Mesenchymal stem cell (in vitro differentiated cells and primary cell): ENCODE data around the gene GOLGA8G. TPM values are rescaled to one million over a fixed set of nuclear protein-coding genes. Genes with fewer than 3 reads are reported as not detected.
"Not testable (repeated sequence)": the region's sequence is repeated elsewhere in the genome, so short reads cannot be mapped to it uniquely, and the experiment has no call there.

Source experiments
- DNase-seq: peaks from one replicate; pipeline ENCODE4 v3.0.0-alpha.2; 2013
- H2AFZ ChIP-seq: one replicate; pipeline ENCODE4 v1.6.1; 2013; ENCODE audit warnings: low read depth, mild to moderate bottlenecking, control low read depth, inconsistent platforms, low read length, moderate library complexity
- H2AK5ac ChIP-seq: 2 replicates; pipeline ENCODE4 v1.6.1; 2013; ENCODE audit warnings: low read length, moderate library complexity, mild to moderate bottlenecking, inconsistent platforms; ENCODE audit not compliant: severe bottlenecking
- H2BK120ac ChIP-seq: one replicate; pipeline ENCODE4 v1.6.1; 2013; ENCODE audit warnings: low read depth, mild to moderate bottlenecking, inconsistent platforms, low read length, moderate library complexity
- H2BK12ac ChIP-seq, 2 experiments: one replicate each; pipeline ENCODE4 v1.6.1; 2013; ENCODE audit warnings: inconsistent platforms in 2 of 2, low read length in 2 of 2, mild to moderate bottlenecking in 2 of 2, moderate library complexity in 2 of 2, control low read depth in 1 of 2
- H2BK15ac ChIP-seq: one replicate; pipeline ENCODE4 v1.6.1; 2013; ENCODE audit warnings: mild to moderate bottlenecking, low read depth, inconsistent platforms; ENCODE audit not compliant: poor library complexity, severe bottlenecking
- H2BK5ac ChIP-seq: 2 replicates; pipeline ENCODE4 v1.6.1; 2013; ENCODE audit warnings: low read depth, mild to moderate bottlenecking, low read length, control low read depth, inconsistent platforms; ENCODE audit not compliant: poor library complexity, severe bottlenecking
- H3K14ac ChIP-seq, 2 experiments: one replicate each; pipeline ENCODE4 v1.6.1; 2013; ENCODE audit warnings: inconsistent platforms in 2 of 2, low read length in 2 of 2, control low read depth in 1 of 2, mild to moderate bottlenecking in 1 of 2, moderate library complexity in 1 of 2
- H3K18ac ChIP-seq, 2 experiments: one replicate each; pipeline ENCODE4 v1.6.1; 2013; ENCODE audit warnings: inconsistent platforms in 2 of 2, low read length in 2 of 2, control low read depth in 1 of 2, low read depth in 1 of 2, mild to moderate bottlenecking in 1 of 2
- H3K23ac ChIP-seq, 2 experiments: one replicate each; pipeline ENCODE4 v1.6.1; 2013; ENCODE audit warnings: inconsistent platforms in 2 of 2, low read length in 2 of 2, mild to moderate bottlenecking in 2 of 2, moderate library complexity in 2 of 2, control low read depth in 1 of 2
- H3K27ac ChIP-seq: 2 replicates; pipeline ENCODE4 v1.5.1; 2013; ENCODE audit warnings: mild to moderate bottlenecking, moderate library complexity, low read length, control low read depth, inconsistent platforms; ENCODE audit not compliant: poor library complexity, severe bottlenecking
- H3K27me3 ChIP-seq, 2 experiments: 2 replicates each; pipeline versions ENCODE4 v1.6.1 to v1.7.0; 2013; ENCODE audit warnings: low read length in 2 of 2, mild to moderate bottlenecking in 2 of 2, moderate library complexity in 2 of 2, control low read depth in 1 of 2, inconsistent platforms in 1 of 2; ENCODE audit not compliant: control insufficient read depth in 1 of 2, insufficient read depth in 1 of 2
- H3K36me3 ChIP-seq, 2 experiments: 2 replicates each; pipeline versions ENCODE4 v1.6.1 to v1.7.0; 2013; ENCODE audit warnings: low read length in 2 of 2, control low read depth in 1 of 2, inconsistent platforms in 1 of 2, low read depth in 1 of 2, mild to moderate bottlenecking in 1 of 2; ENCODE audit not compliant: insufficient read depth in 2 of 2, control insufficient read depth in 1 of 2
- H3K4ac ChIP-seq, 2 experiments: one replicate each; pipeline ENCODE4 v1.6.1; 2013; ENCODE audit warnings: inconsistent platforms in 2 of 2, low read length in 2 of 2, mild to moderate bottlenecking in 2 of 2, moderate library complexity in 2 of 2, control low read depth in 1 of 2, low read depth in 1 of 2
- H3K4me1 ChIP-seq: 2 replicates; pipeline ENCODE4 v1.6.1; 2013; ENCODE audit warnings: low read depth, low read length, control low read depth; ENCODE audit not compliant: control insufficient read depth, insufficient read depth
- H3K4me2 ChIP-seq: 2 replicates; pipeline ENCODE4 v1.6.1; 2013; ENCODE audit warnings: low read length, mild to moderate bottlenecking, inconsistent platforms; ENCODE audit not compliant: poor library complexity, severe bottlenecking
- H3K4me3 ChIP-seq, 2 experiments: 2 replicates each; pipeline versions ENCODE4 v1.5.1 to v1.7.0; 2013; ENCODE audit warnings: low read length in 2 of 2, mild to moderate bottlenecking in 2 of 2, control low read depth in 1 of 2, low read depth in 1 of 2; ENCODE audit not compliant: insufficient read depth in 1 of 2
- H3K79me1 ChIP-seq: replicated peaks from 2 replicates; pipeline ENCODE4 v1.6.1; 2013; ENCODE audit warnings: mild to moderate bottlenecking, control low read depth, low read length, inconsistent platforms; ENCODE audit not compliant: poor library complexity, severe bottlenecking
- H3K9ac ChIP-seq: 2 replicates; pipeline ENCODE4 v1.7.0; 2013; ENCODE audit warnings: mild to moderate bottlenecking, low read length, moderate library complexity
- H3K9me3 ChIP-seq: 2 replicates; pipeline ENCODE4 v1.7.0; 2013; ENCODE audit warnings: mild to moderate bottlenecking, low read length; ENCODE audit not compliant: control insufficient read depth
- H4K8ac ChIP-seq: one replicate; pipeline ENCODE4 v1.6.1; 2013; ENCODE audit warnings: inconsistent platforms, mild to moderate bottlenecking, low read length, moderate library complexity
- H4K91ac ChIP-seq: one replicate; pipeline ENCODE4 v1.6.1; 2013; ENCODE audit warnings: mild to moderate bottlenecking, low read length, inconsistent platforms
- WGBS: methylation state at CpG from one replicate; pipeline ENCODE4 v1.1.7; 2013; ENCODE audit warnings: mixed read lengths; 5-methylcytosine and 5-hydroxymethylcytosine counted together
- polyA plus RNA-seq, 2 experiments: library from polyadenylated mRNA; stranded (reverse); fragments of 200-250 nt; gene quantifications; one replicate each; pipeline ENCODE4 v1.2.3, GENCODE V29; 2013

The GOLGA8G gene
- polyA plus RNA-seq (2013, experiment 1 of 2), result not detected
- polyA plus RNA-seq (2013, experiment 2 of 2), result not detected

GRCh38 chr15:28532954-28533353, at the start of gene GOLGA8G:
TSS of gene GOLGA8G (minus strand) at chr15:28532971. CDS start at chr15:28532909, 62 bp downstream.
- not testable (repeated sequence) for H2BK15ac ChIP-seq, H3K18ac ChIP-seq, H2AK5ac ChIP-seq, H2BK5ac ChIP-seq, H2BK120ac ChIP-seq, H3K4me3 ChIP-seq, H3K79me1 ChIP-seq, H3K4ac ChIP-seq, DNase-seq, H3K27ac ChIP-seq, H3K4me2 ChIP-seq, H2AFZ ChIP-seq, H4K91ac ChIP-seq, H3K23ac ChIP-seq, H3K14ac ChIP-seq, H3K36me3 ChIP-seq, H4K8ac ChIP-seq, H3K27me3 ChIP-seq, H3K9ac ChIP-seq, H3K4me1 ChIP-seq, H2BK12ac ChIP-seq, H3K9me3 ChIP-seq
- WGBS, result no CpG with 5 or more reads among the region's 6 CpGs

- not testable (repeated sequence) for H3K9ac ChIP-seq, H4K8ac ChIP-seq, H3K4me1 ChIP-seq, H3K9me3 ChIP-seq, H2AFZ ChIP-seq, H3K27me3 ChIP-seq, H3K4ac ChIP-seq, H2BK12ac ChIP-seq, H3K18ac ChIP-seq, H2BK120ac ChIP-seq, H3K14ac ChIP-seq, H3K36me3 ChIP-seq, DNase-seq, H3K4me3 ChIP-seq, H2BK5ac ChIP-seq, H3K79me1 ChIP-seq, H2BK15ac ChIP-seq, H2AK5ac ChIP-seq, H3K23ac ChIP-seq, H3K27ac ChIP-seq, H3K4me2 ChIP-seq, H4K91ac ChIP-seq
- WGBS, result no CpG with 5 or more reads among the region's 13 CpGs
Observed at GRCh38 chr15:28573351-28573750, 40.6 kb upstream of the GOLGA8G start.

- not testable (repeated sequence) for H3K18ac ChIP-seq, H3K14ac ChIP-seq, H3K4me2 ChIP-seq, H4K8ac ChIP-seq, H3K27me3 ChIP-seq, H3K79me1 ChIP-seq, H3K9me3 ChIP-seq, H2BK5ac ChIP-seq, H4K91ac ChIP-seq, H2AK5ac ChIP-seq, DNase-seq, H3K36me3 ChIP-seq, H2AFZ ChIP-seq, H3K4ac ChIP-seq, H2BK120ac ChIP-seq, H3K27ac ChIP-seq, H3K4me1 ChIP-seq, H2BK15ac ChIP-seq, H3K23ac ChIP-seq, H2BK12ac ChIP-seq, H3K4me3 ChIP-seq, H3K9ac ChIP-seq
- no CpG with 5 or more reads among the region's 7 CpGs for WGBS
Observed at GRCh38 chr15:28553268-28553667, 20.5 kb upstream of the GOLGA8G start, which contains the start of gene GOLGA6L25. TSS of gene GOLGA6L25 (plus strand) at chr15:28553568. CDS start at chr15:28553629, 61 bp downstream.

- not testable (repeated sequence) for H3K27ac ChIP-seq, H3K14ac ChIP-seq, DNase-seq, H3K4ac ChIP-seq, H3K36me3 ChIP-seq, H3K4me1 ChIP-seq, H2AK5ac ChIP-seq, H3K4me2 ChIP-seq, H4K91ac ChIP-seq, H3K79me1 ChIP-seq, H3K23ac ChIP-seq, H3K27me3 ChIP-seq, H3K4me3 ChIP-seq, H2BK120ac ChIP-seq, H4K8ac ChIP-seq, H3K9me3 ChIP-seq, H2BK5ac ChIP-seq, H2BK12ac ChIP-seq, H3K9ac ChIP-seq, H3K18ac ChIP-seq, H2AFZ ChIP-seq, H2BK15ac ChIP-seq
- no CpG with 5 or more reads among the region's 11 CpGs for WGBS
Observed at GRCh38 chr15:28515208-28515607, 17.6 kb downstream of the GOLGA8G start.
